ENCODE data around the gene AGBL1. TPM values are rescaled to one million over a fixed set of nuclear protein-coding genes. Genes with fewer than 3 reads are reported as not detected.

Gene AGBL1
- total and polyA plus RNA-seq, 4 donors: 0.08 to 147 (median 4.7) TPM

GRCh38 chr15:86403914-86404583 lies 324.4 kb downstream of the AGBL1 start:
- Histone ChIP-seq H3K9ac (ENCODE audit: insufficient read depth in 1 of 2, low read length in 2 of 2) (no peak overlapping the region), H3K4me3 (no peak overlapping the region), H3K9me3 (ENCODE audit: control insufficient read depth in 4 of 4, insufficient read depth in 3 of 4, low read length in 3 of 4) (no peaks in the 10 kb centered on the region), H3K36me3 (ENCODE audit: control insufficient read depth in 4 of 4, insufficient read depth in 4 of 4, low read length in 4 of 4) (no peaks in the 10 kb centered on the region), H3K4me1 (ENCODE audit: control insufficient read depth in 5 of 5, insufficient read depth in 5 of 5, low read length in 5 of 5) (no peaks in the 10 kb centered on the region), H3K27me3 (ENCODE audit: control insufficient read depth in 3 of 3, insufficient read depth in 3 of 3, low read length in 2 of 3) (no peaks in the 10 kb centered on the region), H3K27ac (ENCODE audit: low read depth in 1 of 2, low read length in 1 of 2) (no peak overlapping the region)
- DNase-seq (no peak), ATAC-seq (ENCODE audit: insufficient read depth, low FRiP score) (no peak)
- WGBS, 2 donors: 85 to 92% methylated on average over 3 of the region's 3 CpGs
- no peak for TF ChIP-seq CTCF (IDR thresholded peaks at IDR 0.05; ENCODE audit: control extremely low read depth, extremely low read depth)

- no peak for DNase-seq
- TF ChIP-seq CTCF (IDR thresholded peaks at IDR 0.05; ENCODE audit: control extremely low read depth, extremely low read depth): no peak
Measured at GRCh38 chr15:86408261-86408660, 328.6 kb downstream of the AGBL1 start.

GRCh38 chr15:86411916-86412315 lies 332.2 kb downstream of the AGBL1 start:
- Histone ChIP-seq H3K4me1 (ENCODE audit: control insufficient read depth in 5 of 5, insufficient read depth in 5 of 5, low read length in 5 of 5) (peaks cover 0 to 23% (median 0%) of the 10 kb centered on the region in 5 donors), H3K27ac (ENCODE audit: low read depth in 1 of 2, low read length in 1 of 2) (no peak overlapping the region), H3K27me3 (ENCODE audit: control insufficient read depth in 3 of 3, insufficient read depth in 3 of 3, low read length in 2 of 3) (no peaks in the 10 kb centered on the region), H3K9me3 (ENCODE audit: control insufficient read depth in 4 of 4, insufficient read depth in 3 of 4, low read length in 3 of 4) (no peaks in the 10 kb centered on the region), H3K36me3 (ENCODE audit: control insufficient read depth in 4 of 4, insufficient read depth in 4 of 4, low read length in 4 of 4) (no peaks in the 10 kb centered on the region), H3K9ac (ENCODE audit: insufficient read depth in 1 of 2, low read length in 2 of 2) (no peak overlapping the region), H3K4me3 (no peak overlapping the region)
- DNase-seq: peak in 2 of 3 donors; percentile 58 to 76
- no peak for TF ChIP-seq CTCF (IDR thresholded peaks at IDR 0.05; ENCODE audit: control extremely low read depth, extremely low read depth)
- no peak for ATAC-seq (ENCODE audit: insufficient read depth, low FRiP score)
- 71 to 74% methylated on average over 2 of the region's 2 CpGs for WGBS, 2 donors

More at GRCh38 chr15:86408261-86408660, 328.6 kb downstream of the AGBL1 start:
- Histone ChIP-seq H3K9ac (ENCODE audit: insufficient read depth in 1 of 2, low read length in 2 of 2) (no peak overlapping the region), H3K27ac (ENCODE audit: low read depth in 1 of 2, low read length in 1 of 2) (no peak overlapping the region), H3K4me3 (no peak overlapping the region), H3K9me3 (ENCODE audit: control insufficient read depth in 4 of 4, insufficient read depth in 3 of 4, low read length in 3 of 4) (no peaks in the 10 kb centered on the region), H3K36me3 (ENCODE audit: control insufficient read depth in 4 of 4, insufficient read depth in 4 of 4, low read length in 4 of 4) (no peaks in the 10 kb centered on the region), H3K4me1 (ENCODE audit: control insufficient read depth in 5 of 5, insufficient read depth in 5 of 5, low read length in 5 of 5) (peaks cover 0 to 23% (median 0%) of the 10 kb centered on the region in 5 donors), H3K27me3 (ENCODE audit: control insufficient read depth in 3 of 3, insufficient read depth in 3 of 3, low read length in 2 of 3) (no peaks in the 10 kb centered on the region)
- ATAC-seq (ENCODE audit: insufficient read depth, low FRiP score): no peak
- WGBS, 2 donors: 88 to 89% methylated on average over 3 of the region's 3 CpGs
